Progenitor cell of endocrine pancreas (in vitro differentiated cells): Measurements from ENCODE around the gene CPEB1. TPM values are rescaled to one million over a fixed set of nuclear protein-coding genes. Genes with fewer than 3 reads are reported as not detected.

Experiments
- DNase-seq: peaks from one replicate; pipeline ENCODE4 v3.0.0; 2021; ENCODE audit warnings: low spot score; ENCODE audit not compliant: unreplicated experiment
- H3K27ac Mint-ChIP-seq: 2 replicates; pipeline ENCODE4 v1.8.0; 2021; ENCODE audit warnings: mild to moderate bottlenecking, moderate library complexity, mixed read lengths
- H3K27me3 Mint-ChIP-seq: 2 replicates; pipeline ENCODE4 v1.8.0; 2021; ENCODE audit warnings: mixed read lengths
- H3K36me3 Mint-ChIP-seq: 2 replicates; pipeline ENCODE4 v1.8.0; 2022; ENCODE audit warnings: mixed read lengths; ENCODE audit not compliant: insufficient read depth
- H3K4me1 Mint-ChIP-seq: 2 replicates; pipeline ENCODE4 v1.8.0; 2021; ENCODE audit warnings: low read depth, mixed read lengths
- H3K4me3 Mint-ChIP-seq: 2 replicates; pipeline ENCODE4 v1.8.0; 2021; ENCODE audit warnings: low read depth, mild to moderate bottlenecking, moderate library complexity, mixed read lengths
- H3K9me3 Mint-ChIP-seq: 2 replicates; pipeline ENCODE4 v1.8.0; 2021; ENCODE audit warnings: low read depth, mixed read lengths
- total RNA-seq: library from RNA; stranded (reverse); gene quantifications from 2 replicates; pipeline ENCODE4 v1.2.1, GENCODE V29; 2021
- TF ChIP-seq, protein P1 (sequence below): fragments of 200-600 bp; sonication (generic); IDR thresholded peaks from one replicate; pipeline ENCODE4 v1.5.0; 2021; ENCODE audit warnings: antibody characterized with exemption, mild to moderate bottlenecking; ENCODE audit not compliant: unreplicated experiment

CPEB1 gene
- total RNA-seq, 1 donor from 2014 or later, result 0.60 TPM

GRCh38 chr15:82666606-82667005 lies 19.4 kb upstream of the CPEB1 start:
- Mint-ChIP-seq H3K4me1 (no peaks in the 10 kb centered on the region), H3K4me3 (no peak overlapping the region), H3K27me3 (peaks cover 2% of the 10 kb centered on the region), H3K36me3 (no peaks in the 10 kb centered on the region), H3K27ac (no peak overlapping the region), H3K9me3 (no peaks in the 10 kb centered on the region)
- TF ChIP-seq, protein P1, sequence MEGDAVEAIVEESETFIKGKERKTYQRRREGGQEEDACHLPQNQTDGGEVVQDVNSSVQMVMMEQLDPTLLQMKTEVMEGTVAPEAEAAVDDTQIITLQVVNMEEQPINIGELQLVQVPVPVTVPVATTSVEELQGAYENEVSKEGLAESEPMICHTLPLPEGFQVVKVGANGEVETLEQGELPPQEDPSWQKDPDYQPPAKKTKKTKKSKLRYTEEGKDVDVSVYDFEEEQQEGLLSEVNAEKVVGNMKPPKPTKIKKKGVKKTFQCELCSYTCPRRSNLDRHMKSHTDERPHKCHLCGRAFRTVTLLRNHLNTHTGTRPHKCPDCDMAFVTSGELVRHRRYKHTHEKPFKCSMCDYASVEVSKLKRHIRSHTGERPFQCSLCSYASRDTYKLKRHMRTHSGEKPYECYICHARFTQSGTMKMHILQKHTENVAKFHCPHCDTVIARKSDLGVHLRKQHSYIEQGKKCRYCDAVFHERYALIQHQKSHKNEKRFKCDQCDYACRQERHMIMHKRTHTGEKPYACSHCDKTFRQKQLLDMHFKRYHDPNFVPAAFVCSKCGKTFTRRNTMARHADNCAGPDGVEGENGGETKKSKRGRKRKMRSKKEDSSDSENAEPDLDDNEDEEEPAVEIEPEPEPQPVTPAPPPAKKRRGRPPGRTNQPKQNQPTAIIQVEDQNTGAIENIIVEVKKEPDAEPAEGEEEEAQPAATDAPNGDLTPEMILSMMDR, result no peak
- DNase-seq, result no peak

GRCh38 chr15:82664021-82664420 lies 16.9 kb upstream of the CPEB1 start:
- no peaks in the 10 kb centered on the region for H3K9me3 Mint-ChIP-seq
- H3K4me1 Mint-ChIP-seq, result no peaks in the 10 kb centered on the region
- H3K36me3 Mint-ChIP-seq, result no peaks in the 10 kb centered on the region
- no peak for DNase-seq
- peaks cover 12% of the 10 kb centered on the region for H3K27me3 Mint-ChIP-seq
- H3K4me3 Mint-ChIP-seq, result no peak overlapping the region
- no peak overlapping the region for H3K27ac Mint-ChIP-seq
- TF ChIP-seq, protein P1, result no peak

DNA sequence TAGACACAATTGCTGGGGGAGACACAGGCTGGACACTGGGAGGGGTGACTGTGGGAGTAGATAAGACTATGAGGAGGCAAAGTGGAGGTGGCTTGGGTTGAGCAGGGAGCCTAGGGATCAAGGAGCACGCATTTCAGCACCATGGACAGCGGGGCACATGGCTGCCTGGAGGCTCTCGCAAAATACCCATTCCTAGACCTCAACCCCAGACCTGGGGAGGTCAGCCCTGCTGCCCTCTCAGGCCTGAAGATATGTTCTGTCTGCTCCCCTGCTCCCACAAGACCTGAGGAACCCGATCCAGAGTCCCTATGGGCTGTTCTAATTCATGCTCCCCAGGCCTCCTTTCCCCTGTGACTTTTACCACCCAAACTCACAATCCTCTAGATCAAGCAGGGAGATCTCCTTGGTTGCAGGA lies 16.0 kb upstream of the CPEB1 start:
- Mint-ChIP-seq H3K36me3 (no peaks in the 10 kb centered on the region), H3K27ac (no peak overlapping the region), H3K4me3 (no peak overlapping the region), H3K27me3 (peaks cover 12% of the 10 kb centered on the region), H3K9me3 (no peaks in the 10 kb centered on the region), H3K4me1 (no peaks in the 10 kb centered on the region)
- peak; percentile 79 for DNase-seq
- TF ChIP-seq, protein P1, result no peak

DNA sequence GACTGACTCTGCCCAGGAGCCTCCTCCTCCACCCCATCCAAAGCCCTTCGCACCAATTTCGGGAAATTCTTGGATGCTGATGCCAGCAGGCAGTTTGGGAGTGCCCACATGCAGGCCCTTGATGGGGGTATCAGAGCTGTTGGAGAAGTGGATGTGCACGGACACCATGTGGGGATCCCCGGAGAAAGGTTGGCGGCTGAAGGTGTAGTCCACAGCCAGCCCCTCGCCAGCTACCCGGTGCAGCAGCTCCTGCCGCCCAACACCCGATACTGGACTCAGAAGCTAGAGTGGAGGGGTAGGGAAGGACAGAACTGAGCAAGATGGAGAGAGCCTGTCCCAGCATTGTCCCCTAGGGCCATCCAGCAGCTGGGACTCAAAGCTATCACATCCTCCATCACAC lies 15.5 kb upstream of the CPEB1 start:
- Mint-ChIP-seq H3K27me3 (peaks cover 16% of the 10 kb centered on the region), H3K9me3 (no peaks in the 10 kb centered on the region), H3K36me3 (no peaks in the 10 kb centered on the region), H3K4me3 (no peak overlapping the region), H3K4me1 (no peaks in the 10 kb centered on the region), H3K27ac (no peak overlapping the region)
- DNase-seq, result no peak
- TF ChIP-seq, protein P1, result no peak

DNA sequence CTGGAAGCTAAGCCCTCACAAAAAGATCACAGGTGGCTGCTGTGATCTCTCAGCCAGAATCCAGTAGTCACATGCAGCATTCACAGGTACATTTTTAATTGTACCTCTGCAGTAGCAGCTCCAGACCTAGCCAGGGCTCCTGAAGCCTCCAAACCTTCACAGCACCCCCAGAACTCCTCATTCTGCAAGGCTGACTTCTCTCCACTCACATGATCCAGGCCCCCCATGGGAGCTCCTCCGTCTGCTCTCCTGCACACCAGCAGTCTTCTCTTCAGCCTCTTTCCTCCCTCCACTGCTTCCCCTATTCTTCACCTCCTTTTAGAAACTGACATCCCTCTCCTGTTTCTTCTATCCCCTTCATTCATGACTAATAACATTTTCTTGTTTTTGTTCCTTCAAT lies 13.2 kb upstream of the CPEB1 start:
- no peak overlapping the region for H3K4me3 Mint-ChIP-seq
- H3K9me3 Mint-ChIP-seq, result no peaks in the 10 kb centered on the region
- H3K4me1 Mint-ChIP-seq, result no peaks in the 10 kb centered on the region
- H3K27ac Mint-ChIP-seq, result no peak overlapping the region
- peaks cover 24% of the 10 kb centered on the region for H3K27me3 Mint-ChIP-seq
- H3K36me3 Mint-ChIP-seq, result no peaks in the 10 kb centered on the region
- TF ChIP-seq, protein P1, result no peak
- DNase-seq, result no peak
